ENCODE measurements around the gene IGF1R.

IGF1R gene

DNA sequence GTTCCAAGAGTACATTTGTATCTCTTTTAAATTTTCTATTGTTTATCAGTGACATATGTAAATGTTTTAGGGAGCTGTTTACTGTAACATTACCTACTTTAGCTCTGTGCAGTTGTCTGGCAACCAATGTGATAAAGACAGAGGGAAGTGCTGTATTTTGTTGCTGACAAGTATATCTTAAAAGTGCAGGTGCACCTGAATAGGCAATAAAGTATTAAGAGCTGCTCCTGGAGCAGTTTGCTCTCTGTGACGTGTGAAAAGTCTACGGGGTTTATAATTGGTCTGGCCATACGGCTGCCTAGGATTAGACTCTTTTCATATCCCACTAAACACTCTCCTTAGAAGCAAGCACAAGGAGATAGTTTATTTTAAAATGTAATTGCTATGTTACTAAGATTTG, 178.3 kb downstream of the IGF1R start:
- Mint-ChIP-seq H3K4me1 (ENCODE audit: low read depth) (peaks cover 4% of the 10 kb centered on the region), H3K9me3 (peaks cover 57% of the 10 kb centered on the region), H3K36me3 (ENCODE audit: low read depth) (peaks cover 24% of the 10 kb centered on the region), H3K4me3 (no peak overlapping the region), H3K27me3 (ENCODE audit: low read depth) (no peaks in the 10 kb centered on the region), H3K27ac (no peak overlapping the region)
- no peak for DNase-seq (ENCODE audit: low spot score)

DNA sequence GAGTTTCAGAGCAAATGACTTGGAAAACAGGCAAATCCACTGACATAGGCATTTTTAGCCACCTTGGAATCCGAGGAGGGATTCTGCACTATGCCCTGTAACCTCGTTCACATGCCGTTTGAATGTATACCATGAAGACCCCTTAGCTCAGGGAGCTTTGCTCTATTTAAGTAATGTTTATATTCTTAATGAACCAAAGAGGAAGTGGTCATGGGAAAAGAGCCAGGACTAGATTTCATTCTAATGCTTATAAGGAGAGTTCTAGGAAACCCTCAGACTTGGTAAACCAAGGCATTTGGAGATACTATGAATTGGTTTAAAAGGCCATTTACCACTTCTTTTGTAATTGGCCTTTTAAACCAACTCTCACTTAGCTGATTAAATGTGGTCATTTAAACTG, 178.9 kb downstream of the IGF1R start:
- peaks cover 63% of the 10 kb centered on the region for H3K9me3 Mint-ChIP-seq
- no peak overlapping the region for H3K27ac Mint-ChIP-seq
- H3K27me3 Mint-ChIP-seq (ENCODE audit: low read depth) = no peaks in the 10 kb centered on the region
- H3K4me3 Mint-ChIP-seq = no peak overlapping the region
- peaks cover 28% of the 10 kb centered on the region for H3K36me3 Mint-ChIP-seq (ENCODE audit: low read depth)
- DNase-seq (ENCODE audit: low spot score) = no peak
- H3K4me1 Mint-ChIP-seq (ENCODE audit: low read depth) = peaks cover 4% of the 10 kb centered on the region

DNA sequence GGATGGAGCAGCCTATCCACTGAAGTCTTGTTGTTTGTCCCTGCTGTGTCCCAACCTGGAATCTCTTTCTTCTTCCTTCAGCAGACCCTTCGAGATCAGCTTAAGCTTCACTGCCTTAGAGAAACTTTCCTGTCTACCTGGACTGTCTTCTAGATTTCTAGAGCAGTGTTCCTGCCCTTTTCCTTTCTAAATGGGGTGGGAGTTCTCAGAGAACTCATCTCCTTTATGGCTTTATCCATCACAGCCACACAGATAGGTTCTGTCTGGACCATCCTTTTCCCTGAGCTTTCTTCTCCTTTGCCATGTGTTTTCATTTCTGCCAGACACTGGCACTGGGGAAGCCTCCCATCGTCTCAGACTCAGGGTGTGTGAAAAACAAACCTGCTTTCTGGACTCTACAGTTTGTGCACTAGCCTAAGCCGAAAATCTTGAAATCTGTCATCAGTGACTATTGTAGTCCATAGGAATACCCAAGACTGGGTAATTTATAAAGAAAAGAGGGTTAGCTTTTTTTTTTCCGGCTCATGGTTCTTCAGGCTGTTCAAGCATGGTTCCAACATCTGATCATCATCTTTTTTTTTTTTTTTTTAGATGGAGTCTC, 181.8 kb downstream of the IGF1R start:
- Mint-ChIP-seq H3K9me3 (peaks cover 70% of the 10 kb centered on the region), H3K4me3 (no peak overlapping the region), H3K4me1 (ENCODE audit: low read depth) (no peaks in the 10 kb centered on the region), H3K36me3 (ENCODE audit: low read depth) (peaks cover 24% of the 10 kb centered on the region), H3K27ac (no peak overlapping the region), H3K27me3 (ENCODE audit: low read depth) (no peaks in the 10 kb centered on the region)
- no peak for DNase-seq (ENCODE audit: low spot score)

DNA sequence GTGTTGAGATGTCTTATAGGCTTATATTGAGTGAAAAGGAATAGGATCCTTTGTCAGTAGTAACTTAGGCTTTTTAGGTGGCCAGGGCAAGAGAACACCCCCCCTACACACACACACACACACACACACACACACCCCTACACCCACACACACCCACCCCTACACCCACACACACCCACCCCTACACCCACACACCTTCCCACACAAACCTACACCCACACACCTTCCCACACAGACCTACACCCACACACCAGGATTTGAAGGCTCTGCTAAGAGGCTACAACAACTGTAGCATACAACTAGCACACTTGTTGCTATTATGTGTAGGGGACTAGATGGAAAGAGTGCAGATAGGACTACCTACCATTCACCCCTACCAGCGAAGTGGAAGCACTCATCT, 186.6 kb downstream of the IGF1R start:
- Mint-ChIP-seq H3K27me3 (ENCODE audit: low read depth) (no peaks in the 10 kb centered on the region), H3K4me1 (ENCODE audit: low read depth) (no peaks in the 10 kb centered on the region), H3K27ac (no peak overlapping the region), H3K36me3 (ENCODE audit: low read depth) (peaks cover 21% of the 10 kb centered on the region), H3K4me3 (no peak overlapping the region), H3K9me3 (peaks cover 54% of the 10 kb centered on the region)
- DNase-seq (ENCODE audit: low spot score) = no peak

DNA sequence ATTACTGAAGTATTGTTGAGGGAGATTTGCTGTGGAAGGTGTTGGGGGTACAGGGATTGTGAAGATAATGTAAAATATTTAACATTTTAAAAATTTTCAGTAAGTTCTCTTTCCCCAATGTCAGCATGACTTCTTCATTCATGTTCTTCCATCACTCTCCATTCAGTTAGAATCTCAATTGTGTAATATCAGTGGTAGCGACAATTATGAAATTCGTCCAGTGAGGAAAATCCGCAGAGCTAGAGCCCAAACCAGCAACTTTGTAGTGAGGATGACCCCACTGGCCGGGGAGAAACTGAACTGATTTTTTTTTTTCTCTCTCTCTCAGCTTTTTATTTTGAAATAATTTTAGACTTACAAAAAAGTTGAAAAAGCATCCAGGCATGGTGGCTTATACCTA, 187.5 kb downstream of the IGF1R start:
- Mint-ChIP-seq H3K4me1 (ENCODE audit: low read depth) (no peaks in the 10 kb centered on the region), H3K9me3 (peaks cover 47% of the 10 kb centered on the region), H3K36me3 (ENCODE audit: low read depth) (peaks cover 19% of the 10 kb centered on the region), H3K27ac (no peak overlapping the region), H3K27me3 (ENCODE audit: low read depth) (no peaks in the 10 kb centered on the region), H3K4me3 (no peak overlapping the region)
- no peak for DNase-seq (ENCODE audit: low spot score)

DNA sequence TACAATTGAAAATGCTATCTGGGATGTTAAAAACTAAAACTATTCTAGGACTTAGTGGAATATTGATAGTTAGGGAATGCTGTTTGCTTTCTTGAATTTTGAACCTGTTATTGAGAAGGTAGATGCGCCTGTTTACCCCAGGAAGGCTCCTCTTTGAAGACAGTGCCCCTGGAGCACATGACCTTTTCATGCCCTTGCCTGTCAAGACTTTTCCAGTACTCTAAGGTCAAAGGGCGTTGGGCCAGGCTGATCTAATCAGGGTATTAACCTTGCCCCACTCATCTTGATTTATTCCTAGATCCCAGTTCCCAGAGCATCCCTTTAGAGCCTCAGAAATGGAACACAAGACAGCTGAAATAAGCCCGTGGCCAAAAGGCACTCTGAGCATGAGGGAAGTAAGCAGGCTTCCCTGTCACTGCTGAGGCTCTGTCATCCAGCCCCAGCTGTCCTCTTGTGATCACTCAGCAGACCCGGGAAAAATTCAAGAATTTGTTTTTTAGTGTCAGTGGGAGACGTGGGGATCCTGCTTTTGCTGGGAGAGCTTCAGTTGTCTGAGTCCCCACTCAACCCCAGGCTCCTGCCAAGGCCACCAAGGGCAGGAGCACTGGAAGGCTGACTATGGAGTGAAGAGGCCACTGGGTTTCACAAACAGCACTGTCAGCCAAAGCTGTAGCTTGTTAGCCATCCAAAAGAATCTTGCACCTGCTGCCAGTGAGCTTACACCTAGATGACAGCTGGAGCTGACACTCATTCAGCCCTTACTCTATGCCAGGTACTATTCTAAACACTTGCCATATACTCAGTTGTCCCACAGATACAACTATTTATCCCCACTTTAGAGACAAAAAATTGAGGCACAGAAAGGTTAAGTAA, 190.3 kb downstream of the IGF1R start:
- no peak overlapping the region for H3K27ac Mint-ChIP-seq
- no peaks in the 10 kb centered on the region for H3K4me1 Mint-ChIP-seq (ENCODE audit: low read depth)
- peaks cover 7% of the 10 kb centered on the region for H3K36me3 Mint-ChIP-seq (ENCODE audit: low read depth)
- H3K4me3 Mint-ChIP-seq = no peak overlapping the region
- DNase-seq (ENCODE audit: low spot score) = no peak
- H3K9me3 Mint-ChIP-seq = peaks cover 22% of the 10 kb centered on the region
- H3K27me3 Mint-ChIP-seq (ENCODE audit: low read depth) = no peaks in the 10 kb centered on the region

DNA sequence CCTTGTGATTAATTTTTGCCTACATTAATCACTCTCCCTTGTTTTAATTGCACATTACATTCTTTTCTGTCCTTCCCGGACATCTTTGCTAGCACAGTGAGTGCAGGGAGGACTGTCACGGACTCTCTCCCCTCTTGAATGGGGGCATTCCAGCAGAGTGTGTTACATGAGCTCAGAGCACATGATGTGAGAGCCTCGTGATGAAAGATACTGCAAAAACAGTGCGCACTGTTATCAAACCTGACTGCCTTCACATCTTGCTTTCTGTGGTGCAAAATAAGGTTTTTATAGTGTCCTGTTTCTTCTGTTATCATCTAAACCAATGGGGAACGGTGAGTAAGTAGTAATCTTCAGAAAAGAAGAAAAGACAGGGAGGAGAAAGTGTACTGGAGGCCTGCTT, 191.7 kb downstream of the IGF1R start:
- H3K27me3 Mint-ChIP-seq (ENCODE audit: low read depth) = no peaks in the 10 kb centered on the region
- peaks cover under 1% of the 10 kb centered on the region for H3K4me1 Mint-ChIP-seq (ENCODE audit: low read depth)
- H3K27ac Mint-ChIP-seq = no peak overlapping the region
- peaks cover 4% of the 10 kb centered on the region for H3K36me3 Mint-ChIP-seq (ENCODE audit: low read depth)
- no peak for DNase-seq (ENCODE audit: low spot score)
- H3K4me3 Mint-ChIP-seq = no peak overlapping the region
- peaks cover 15% of the 10 kb centered on the region for H3K9me3 Mint-ChIP-seq

DNA sequence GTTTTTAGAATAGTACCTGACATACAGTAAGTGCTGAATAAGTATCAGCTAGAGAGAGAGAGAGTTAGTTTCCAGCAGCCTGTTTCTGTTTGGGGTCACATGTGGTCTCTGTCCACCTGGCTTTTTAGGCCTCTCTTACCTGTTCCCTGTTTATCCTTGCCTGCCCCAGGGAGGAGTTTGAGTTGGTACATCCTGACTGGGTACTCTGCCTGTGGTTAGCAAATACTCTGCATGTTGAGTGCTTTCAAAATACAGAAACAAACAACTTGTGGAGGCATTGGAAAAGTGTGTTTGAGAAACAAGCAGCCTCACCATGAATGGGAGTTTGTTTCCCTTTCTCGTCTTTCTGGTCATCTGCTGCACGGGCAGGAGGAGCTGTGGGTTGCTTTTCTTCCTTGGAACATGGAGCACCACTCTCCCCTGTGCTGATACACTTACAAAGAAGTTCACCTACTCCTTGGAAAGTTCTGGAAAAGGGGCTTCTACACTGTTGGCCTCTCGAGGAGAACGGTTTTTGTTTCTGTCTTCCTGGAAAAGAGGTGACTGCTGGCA, 193.2 kb downstream of the IGF1R start:
- Mint-ChIP-seq H3K36me3 (ENCODE audit: low read depth) (peaks cover 2% of the 10 kb centered on the region), H3K9me3 (peaks cover 11% of the 10 kb centered on the region)
- no peak for DNase-seq (ENCODE audit: low spot score)

DNA sequence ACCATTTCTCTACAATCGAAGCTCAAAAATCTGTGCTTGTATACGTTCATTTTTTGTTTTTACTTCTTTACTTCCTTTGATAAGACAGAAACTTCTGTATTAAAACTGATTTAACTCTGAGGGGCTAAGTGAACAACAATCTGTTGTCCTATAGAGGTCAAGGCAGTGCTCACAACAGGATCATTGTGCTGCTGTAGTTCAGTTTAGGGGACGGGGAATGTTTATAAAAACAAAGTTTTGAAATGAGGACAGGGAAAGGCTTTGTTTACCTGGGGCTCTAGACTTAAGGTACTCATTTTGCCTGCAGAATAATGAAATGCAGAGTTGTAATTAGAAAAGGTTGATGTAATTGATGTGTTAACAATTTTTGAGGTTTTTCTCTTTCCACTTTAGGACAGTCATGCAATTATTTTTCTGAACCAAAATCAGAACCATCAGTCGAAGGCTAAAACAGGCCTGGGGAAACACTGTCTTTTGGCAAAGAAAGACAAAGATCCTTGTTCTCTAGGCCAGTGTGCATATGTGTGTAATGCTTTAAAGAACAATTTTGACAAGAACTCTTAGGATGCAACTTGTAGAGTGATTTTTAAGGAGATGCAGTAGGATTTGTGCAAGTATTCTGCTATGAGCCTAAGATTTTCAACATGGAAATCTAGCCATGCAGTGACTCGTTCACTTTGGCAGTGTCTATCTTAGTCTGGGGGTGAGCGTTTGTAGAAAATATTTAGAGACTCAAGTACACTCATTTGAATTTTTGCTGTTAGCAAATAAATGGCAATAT, 194.0 kb downstream of the IGF1R start:
- Mint-ChIP-seq H3K4me3 (no peak overlapping the region), H3K27me3 (ENCODE audit: low read depth) (no peaks in the 10 kb centered on the region), H3K27ac (no peak overlapping the region), H3K4me1 (ENCODE audit: low read depth) (peaks cover 4% of the 10 kb centered on the region), H3K36me3 (ENCODE audit: low read depth) (no peaks in the 10 kb centered on the region), H3K9me3 (peaks cover 4% of the 10 kb centered on the region)
- DNase-seq (ENCODE audit: low spot score) = no peak

More for the DNA sequence above, 193.2 kb downstream of the IGF1R start:
- Mint-ChIP-seq H3K27ac (no peak overlapping the region), H3K4me3 (no peak overlapping the region), H3K27me3 (ENCODE audit: low read depth) (no peaks in the 10 kb centered on the region), H3K4me1 (ENCODE audit: low read depth) (peaks cover 4% of the 10 kb centered on the region)

DNA sequence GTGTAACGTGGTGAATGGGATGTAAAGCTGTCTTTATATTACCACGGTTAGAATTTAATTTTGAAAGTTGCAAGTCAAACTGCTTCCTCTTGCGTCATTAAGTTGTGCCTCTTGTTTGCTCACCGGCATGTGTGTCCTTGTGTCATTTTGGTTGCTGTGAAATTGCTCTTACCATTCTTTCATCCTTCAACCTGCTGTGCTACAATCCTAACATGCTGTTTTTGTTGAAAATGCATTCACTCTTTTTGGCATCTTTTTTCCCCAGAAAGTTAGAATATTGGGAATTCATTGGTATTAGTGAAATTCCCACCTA, 194.6 kb downstream of the IGF1R start:
- Mint-ChIP-seq H3K9me3 (no peaks in the 10 kb centered on the region), H3K4me3 (no peak overlapping the region), H3K36me3 (ENCODE audit: low read depth) (no peaks in the 10 kb centered on the region), H3K27ac (no peak overlapping the region), H3K27me3 (ENCODE audit: low read depth) (no peaks in the 10 kb centered on the region), H3K4me1 (ENCODE audit: low read depth) (peaks cover 4% of the 10 kb centered on the region)
- no peak for DNase-seq (ENCODE audit: low spot score)

DNA sequence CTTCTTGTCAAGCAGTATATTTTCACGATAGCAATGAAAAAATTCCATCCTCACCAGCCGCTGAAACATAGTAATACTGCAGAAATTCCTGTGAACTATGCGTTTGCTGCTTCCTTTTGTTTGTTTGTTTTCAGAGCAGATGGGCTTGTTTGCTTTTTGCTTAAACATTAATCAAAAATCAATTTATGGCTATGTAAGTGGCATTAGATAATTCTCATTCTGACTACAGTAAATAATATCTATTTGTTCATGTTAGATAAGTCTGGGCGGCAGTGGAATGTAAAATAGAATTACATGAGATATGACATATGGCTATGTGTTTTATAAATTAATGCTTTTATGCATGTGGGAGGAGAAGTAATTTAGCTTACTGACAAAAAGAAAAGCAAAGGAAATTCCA, 195.5 kb downstream of the IGF1R start:
- Mint-ChIP-seq H3K36me3 (ENCODE audit: low read depth) (no peaks in the 10 kb centered on the region), H3K27ac (no peak overlapping the region), H3K4me3 (no peak overlapping the region), H3K4me1 (ENCODE audit: low read depth) (peaks cover 4% of the 10 kb centered on the region), H3K27me3 (ENCODE audit: low read depth) (no peaks in the 10 kb centered on the region), H3K9me3 (no peaks in the 10 kb centered on the region)
- DNase-seq (ENCODE audit: low spot score) = no peak

DNA sequence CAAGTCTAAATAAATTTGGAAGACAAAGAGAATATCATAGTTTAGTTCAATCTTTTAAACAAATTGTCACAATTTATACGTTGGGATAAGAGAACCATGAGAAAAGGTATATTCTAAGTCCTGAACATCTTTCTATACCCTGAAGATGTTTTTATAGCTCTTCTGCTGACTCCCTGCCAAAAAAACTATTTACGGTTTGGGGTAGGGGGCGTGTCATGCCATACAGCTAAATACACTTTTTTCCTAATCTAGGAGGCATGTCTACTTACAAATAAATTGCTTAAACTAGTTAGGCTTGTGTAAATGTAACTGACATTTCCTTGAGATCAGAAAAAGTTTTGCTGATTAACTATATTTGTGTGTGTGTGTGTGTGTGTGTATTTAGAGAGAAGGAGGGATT, 195.9 kb downstream of the IGF1R start:
- DNase-seq (ENCODE audit: low spot score) = no peak
- Mint-ChIP-seq H3K9me3 (no peaks in the 10 kb centered on the region), H3K27me3 (ENCODE audit: low read depth) (no peaks in the 10 kb centered on the region), H3K36me3 (ENCODE audit: low read depth) (no peaks in the 10 kb centered on the region), H3K4me3 (no peak overlapping the region), H3K27ac (no peak overlapping the region), H3K4me1 (ENCODE audit: low read depth) (peaks cover 4% of the 10 kb centered on the region)

DNA sequence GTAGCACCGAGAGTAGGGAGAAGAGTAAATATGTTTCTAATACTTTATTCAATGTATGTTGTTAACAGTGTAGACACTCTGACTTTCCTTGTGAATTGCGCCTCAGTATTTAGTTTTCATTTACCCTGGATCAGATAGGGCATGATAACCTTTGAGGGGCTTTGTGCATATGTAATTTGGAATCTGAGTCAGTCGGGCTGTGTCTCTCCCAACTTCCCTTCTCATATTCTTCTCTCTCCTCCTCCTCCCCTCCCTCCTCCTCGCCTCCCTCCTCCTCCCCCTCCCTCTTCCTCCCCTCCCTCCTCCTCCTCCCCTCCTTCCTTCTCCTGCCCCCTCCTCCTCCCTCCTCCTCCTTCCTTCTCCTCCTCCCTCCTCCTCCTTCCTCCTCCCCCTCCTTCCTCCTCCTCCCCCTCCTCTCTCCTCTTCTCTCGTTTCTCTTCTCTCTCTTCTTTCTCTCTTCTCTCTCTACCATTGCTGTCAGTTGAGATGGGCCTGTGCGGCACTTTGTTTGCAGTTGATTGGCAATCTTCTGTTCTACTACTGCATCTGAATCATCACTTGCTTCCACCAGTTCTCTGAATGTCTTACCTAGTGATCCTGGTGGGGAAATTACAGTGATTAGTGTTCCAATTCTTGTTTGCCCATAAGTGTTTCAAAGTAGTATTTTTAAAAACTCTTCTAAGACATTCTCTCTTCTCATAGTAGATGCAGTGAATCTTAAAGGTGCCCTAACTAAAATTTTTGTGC, 197.0 kb downstream of the IGF1R start:
- no peak for DNase-seq (ENCODE audit: low spot score)
- no peaks in the 10 kb centered on the region for H3K27me3 Mint-ChIP-seq (ENCODE audit: low read depth)
- no peak overlapping the region for H3K4me3 Mint-ChIP-seq
- no peaks in the 10 kb centered on the region for H3K36me3 Mint-ChIP-seq (ENCODE audit: low read depth)
- peaks cover 4% of the 10 kb centered on the region for H3K4me1 Mint-ChIP-seq (ENCODE audit: low read depth)
- no peak overlapping the region for H3K27ac Mint-ChIP-seq
- H3K9me3 Mint-ChIP-seq = no peaks in the 10 kb centered on the region

Measured in T-helper 2 cell treated with Interferon-gamma antibody and Interleukin-4, amounts not matched to agents 5 μg/mL and 100 μg/mL, for 36 hours (primary cell).